D721Med (cell line): ENCODE results near the gene RIMS4.

Experiments used
- DNase-seq: peaks from one replicate; pipeline ENCODE4 v3.0.0; 2011; ENCODE audit warnings: low spot score; ENCODE audit not compliant: insufficient read length
- FAIRE-seq: peaks from 2 replicates; lab custom pipeline; 2011; peaks lifted over from hg19 to GRCh38; lab: Jason Lieb, UNC
- CTCF ChIP-seq: IDR thresholded peaks from 2 replicates; pipeline ENCODE4 v1.5.1; 2012; ENCODE audit warnings: mild to moderate bottlenecking, control low read depth; ENCODE audit not compliant: insufficient read depth; ENCODE audit errors: missing control alignments

The RIMS4 gene

GRCh38 chr20:44756956-44757355 is 53.4 kb downstream of the RIMS4 start:
- no peak for DNase-seq
- FAIRE-seq: no peak
- TF ChIP-seq CTCF: no peak

- DNase-seq (no peak), FAIRE-seq (no peak)
- TF ChIP-seq CTCF: no peak
Observed at GRCh38 chr20:44756011-44756688, 54.2 kb downstream of the RIMS4 start.

- DNase-seq (no peak), FAIRE-seq (no peak)
- no peak for TF ChIP-seq CTCF
Observed at GRCh38 chr20:44754554-44754953, 55.8 kb downstream of the RIMS4 start.

- FAIRE-seq (no peak), DNase-seq (no peak)
- TF ChIP-seq CTCF: no peak
Observed at GRCh38 chr20:44752099-44752931, 58.0 kb downstream of the RIMS4 start.

GRCh38 chr20:44750081-44750805 is 60.1 kb downstream of the RIMS4 start:
- DNase-seq (no peak), FAIRE-seq (no peak)
- no peak for TF ChIP-seq CTCF

GRCh38 chr20:44748005-44748370 is 62.4 kb downstream of the RIMS4 start:
- no peak for TF ChIP-seq CTCF
- FAIRE-seq (no peak), DNase-seq (no peak)
